GM12878 (cell line): ENCODE results near the gene EIF2S2. TPM values are rescaled to one million over a fixed set of nuclear protein-coding genes. Genes with fewer than 3 reads are reported as not detected.

Source experiments
- ATAC-seq: fragments of 200-7000 bp; cut with Tn5 transposase; 3 replicates; pipeline ENCODE4 v1.9.1; 2020; ENCODE audit warnings: mild to moderate bottlenecking, moderate library complexity
- BruUV-seq: library from RNA; stranded (reverse); fragments of 400-500 nt; replicated peaks from 2 replicates; lab custom pipeline; 2021; lab: Mats Ljungman, UMichigan
- CTCF ChIA-PET: fragments of 300-600 bp; sonication (Branson Sonifier 250); formaldehyde crosslinking; extraction: SDS; loops from one replicate; lab custom pipeline; 2021; ENCODE audit warnings: inconsistent platforms; lab: Yijun Ruan, JAX
- POLR2A ChIA-PET: fragments of 350-600 bp; formaldehyde crosslinking; extraction: SDS; loops from one replicate; lab custom pipeline; 2021; ENCODE audit warnings: inconsistent platforms; lab: Charles Lee
- RAD21 ChIA-PET: fragments of 300-600 bp; sonication (Branson Sonifier 250); formaldehyde crosslinking; loops from one replicate; lab custom pipeline; 2023; ENCODE audit warnings: antibody characterized with exemption; ENCODE audit not compliant: unreplicated experiment; lab: Charles Lee
- SMC1A ChIA-PET: fragments of 300-600 bp; sonication (Branson Sonifier 250); formaldehyde crosslinking; loops from one replicate; lab custom pipeline; 2023; ENCODE audit not compliant: unreplicated experiment, uncharacterized antibody; lab: Charles Lee
- DNase-seq: peaks from one replicate; pipeline ENCODE4 v3.0.0-alpha.2; 2011; ENCODE audit warnings: low read depth, low spot score
- FAIRE-seq: peaks from 3 replicates; lab custom pipeline; 2011; peaks lifted over from hg19 to GRCh38; lab: Jason Lieb, UNC
- H2AFZ ChIP-seq: 2 replicates; pipeline ENCODE4 v1.6.0; 2011; ENCODE audit warnings: low read depth, low read length, control low read depth; ENCODE audit not compliant: control insufficient read depth
- H3K27ac ChIP-seq: 2 replicates; pipeline ENCODE4 v1.5.1; 2011; ENCODE audit warnings: control low read depth; ENCODE audit not compliant: control insufficient read depth, insufficient read depth
- H3K27me3 ChIP-seq, 2 experiments: replicated peaks in 1 of 2; 2 replicates each; pipeline versions ENCODE4 v1.6.0 to v1.6.1; 2011; ENCODE audit warnings: low read length in 1 of 2; ENCODE audit not compliant: control insufficient read depth in 2 of 2, insufficient read depth in 2 of 2
- H3K36me3 ChIP-seq, 2 experiments: 2 replicates each; pipeline ENCODE4 v1.5.1; 2011; ENCODE audit warnings: low read length in 1 of 2; ENCODE audit not compliant: control insufficient read depth in 2 of 2, insufficient read depth in 2 of 2
- H3K4me1 ChIP-seq: 2 replicates; pipeline ENCODE4 v1.6.1; 2011; ENCODE audit warnings: mild to moderate bottlenecking, low read length, moderate library complexity, mixed read lengths; ENCODE audit not compliant: control insufficient read depth, insufficient read depth
- H3K4me2 ChIP-seq: 2 replicates; pipeline ENCODE4 v1.6.0; 2011; ENCODE audit warnings: control low read depth; ENCODE audit not compliant: control insufficient read depth, insufficient read depth
- H3K4me3 ChIP-seq: fragments of 200-600 bp; sonication (generic); 2 replicates; pipeline ENCODE4 v1.5.1; 2016
- H3K79me2 ChIP-seq: 2 replicates; pipeline ENCODE4 v1.6.0; 2011; ENCODE audit warnings: low read length; ENCODE audit not compliant: control insufficient read depth, insufficient read depth
- H3K9ac ChIP-seq: 2 replicates; pipeline ENCODE4 v1.8.0; 2011; ENCODE audit warnings: low read length, control low read depth, mixed read lengths; ENCODE audit not compliant: control insufficient read depth, insufficient read depth
- H3K9me3 ChIP-seq: replicated peaks from 3 replicates; pipeline ENCODE4 v1.5.1; 2011; ENCODE audit warnings: mild to moderate bottlenecking, low read length; ENCODE audit not compliant: control insufficient read depth, insufficient read depth
- H4K20me1 ChIP-seq: 2 replicates; pipeline ENCODE4 v1.6.0; 2011; ENCODE audit not compliant: control insufficient read depth, insufficient read depth
- CEBPB ChIP-seq, 2 experiments: fragments of 150-350 bp in 1 of 2; IDR thresholded peaks; 2 replicates each; pipeline ENCODE4 v1.6.1; 2012 to 2014; ENCODE audit warnings: low read depth in 2 of 2, low read length in 2 of 2, borderline replicate concordance in 1 of 2, inconsistent platforms in 1 of 2
- KDM1A ChIP-seq: fragments of 200-600 bp; sonication (generic); IDR thresholded peaks from 2 replicates; pipeline ENCODE4 v1.6.1; 2016; ENCODE audit warnings: borderline replicate concordance
- NFYB ChIP-seq: IDR thresholded peaks from 2 replicates; pipeline ENCODE4 v1.6.1; 2011; ENCODE audit warnings: low read depth, mild to moderate bottlenecking, low read length, improper control_type of control experiment, moderate library complexity; ENCODE audit not compliant: insufficient read depth
- NKRF ChIP-seq: fragments of 450-650 bp; conservative IDR thresholded peaks from 2 replicates; pipeline ENCODE4 v1.6.1; 2017; ENCODE audit warnings: mild to moderate bottlenecking, moderate library complexity
- POLR2A ChIP-seq: IDR thresholded peaks from 2 replicates; pipeline ENCODE4 v1.6.1; 2011; ENCODE audit warnings: low read depth, mild to moderate bottlenecking, low read length
- POLR2AphosphoS5 ChIP-seq: IDR thresholded peaks from 2 replicates; pipeline ENCODE4 v1.6.1; 2011; ENCODE audit warnings: mild to moderate bottlenecking, low read length, inconsistent platforms
- RUNX3 ChIP-seq: IDR thresholded peaks from 2 replicates; pipeline ENCODE4 v1.6.1; 2012; ENCODE audit warnings: low read length, inconsistent platforms
- USF1 ChIP-seq: IDR thresholded peaks from 2 replicates; pipeline ENCODE4 v1.6.1; 2011; ENCODE audit warnings: borderline replicate concordance, low read depth, mild to moderate bottlenecking, moderate library complexity, mixed read lengths, low read length; ENCODE audit not compliant: insufficient read depth; ENCODE audit errors: extremely low read length
- ZNF207 ChIP-seq: fragments of 450-650 bp; IDR thresholded peaks from 2 replicates; pipeline ENCODE4 v1.6.1; 2014; ENCODE audit warnings: antibody characterized with exemption, mild to moderate bottlenecking, borderline replicate concordance
- ZSCAN29 ChIP-seq: fragments of 450-650 bp; IDR thresholded peaks from 2 replicates; pipeline ENCODE4 v1.6.1; 2017; ENCODE audit warnings: mild to moderate bottlenecking, moderate library complexity
- WGBS: methylation state at CpG from one replicate; pipeline ENCODE4 v1.1.6; 2016; ENCODE audit warnings: low lambda C conversion rate; ENCODE audit not compliant: insufficient replicate concordance, insufficient coverage; ENCODE audit errors: missing lambda C conversion rate; 5-methylcytosine and 5-hydroxymethylcytosine counted together
- in situ Hi-C: fragments of 300-500 bp; cut with MboI; formaldehyde crosslinking; loops from 9 replicates; pipeline ENCODE4 v1.14.3; 2018; ENCODE audit warnings: mixed read lengths
- intact Hi-C: fragments of 100-400 bp; cut with micrococcal nuclease; formaldehyde crosslinking; loops from one replicate; pipeline ENCODE4 v1.14.2; 2022; ENCODE audit not compliant: unreplicated experiment
- polyA plus RNA-seq, 11 experiments: library from polyadenylated mRNA; depleted of rRNA in 4 of 11; unstranded in 6 of 11; stranded (reverse) in 5 of 11; fragments of >200 nt; fragmentation: Nextera tagmentation in 4 of 11; fragmentation: Illumina TruSeq in 1 of 11; extraction: Ambion mirVana in 4 of 11; extraction: Trizol in 1 of 11; gene quantifications; 1 replicate in 1 of 11; 2 replicates in 10 of 11; pipeline versions ENCODE4 v1.2.1 to v1.2.3, GENCODE V29; 2011 to 2016; ENCODE audit warnings: inconsistent platforms in 2 of 11, missing spikeins in 2 of 11, low read depth in 1 of 11
- total RNA-seq, 4 experiments: library from RNA; depleted of rRNA in 3 of 4; stranded (reverse); fragments of >200 nt in 3 of 4; fragmentation: Illumina TruSeq in 1 of 4; extraction: Trizol in 1 of 4; gene quantifications; 2 replicates each; pipeline versions ENCODE4 v1.2.1 to v1.2.3, GENCODE V29; 2013 to 2021
- TF ChIP-seq, protein P1 (sequence below): fragments of 450-650 bp; IDR thresholded peaks from 2 replicates; pipeline ENCODE4 v1.6.1; 2017; ENCODE audit warnings: mild to moderate bottlenecking, low read depth, inconsistent platforms; ENCODE audit not compliant: poor library complexity, severe bottlenecking

Gene EIF2S2
- total and polyA plus RNA-seq, 10 of the 15 experiments (the other 5 are each of a cell fraction or from before 2014, with no cell fraction given): 60.2 to 153 (median 84.3) TPM

DNA sequence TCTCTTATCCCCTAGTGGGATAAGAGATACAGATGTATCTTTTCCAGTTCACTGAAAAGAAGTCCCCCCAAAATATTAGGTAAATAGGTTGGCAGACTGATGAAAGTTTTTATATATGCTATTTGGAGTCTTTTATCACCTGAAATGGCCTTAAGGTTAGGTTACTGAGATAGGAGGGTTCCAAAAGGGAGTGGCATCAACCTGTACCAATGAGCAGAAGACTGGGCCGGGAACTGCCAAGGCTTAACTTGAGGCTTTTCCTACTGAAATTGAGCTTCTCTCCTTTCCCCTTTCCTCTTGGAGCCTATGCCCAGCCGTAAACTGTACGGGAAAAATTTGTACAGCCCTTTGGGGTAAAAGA is 42.0 kb downstream of the EIF2S2 start:
- ATAC-seq: no peak
- BruUV-seq: no TSS peak

More for the DNA sequence above, 42.0 kb downstream of the EIF2S2 start:
- no peak overlapping the region for H3K27ac ChIP-seq
- WGBS: 98% methylated on average over 3 of the region's 3 CpGs
- H2AFZ ChIP-seq: no peak overlapping the region
- no peak overlapping the region for H3K9ac ChIP-seq
- H3K9me3 ChIP-seq: no peaks in the 10 kb centered on the region
- ChIA-PET SMC1A (interaction anchor here (0.9 to 3.2 kb wide), 6 partner anchors 9 to 233 kb away, joined by 3 to 17 read pairs (median 4); no protein-coding TSS in a partner anchor), POLR2A (interaction anchor here (1.4 kb wide), 1 partner anchor 42 kb away, joined by 3 read pairs; the partner anchor contains the start of gene EIF2S2), RAD21 (interaction anchor here (1.1 to 2.5 kb wide), 2 partner anchors 137 to 207 kb away, joined by 3 to 7 read pairs; no protein-coding TSS in a partner anchor), CTCF (interaction anchor here (0.9 to 4.0 kb wide), 13 partner anchors 11 to 251 kb away, joined by 3 to 30 read pairs (median 5); no protein-coding TSS in a partner anchor)
- in situ Hi-C loops: no loop called here
- H3K4me3 ChIP-seq: no peak overlapping the region
- FAIRE-seq (no peak), DNase-seq (no peak)
- intact Hi-C loops: loop anchor here (5.0 kb wide), 1 partner anchor 138 kb away; no protein-coding TSS in a partner anchor
- peaks cover 6% of the 10 kb centered on the region for H3K79me2 ChIP-seq
- H4K20me1 ChIP-seq: no peaks in the 10 kb centered on the region; the same call in 1 of the 2 replicates
- H3K36me3 ChIP-seq: peaks cover 16 to 19% of the 10 kb centered on the region in 2 experiments
- no peaks in the 10 kb centered on the region for H3K4me1 ChIP-seq
- no peak overlapping the region for H3K4me2 ChIP-seq
- TF ChIP-seq KDM1A (no peak), NFYB (no peak), NKRF (no peak), RUNX3 (no peak), ZSCAN29 (no peak), POLR2AphosphoS5 (no peak), POLR2A (no peak), ZNF207 (no peak), CEBPB (IDR thresholded peaks at IDR 0.05; ENCODE audit: borderline replicate concordance in 1 of 2, low read depth in 2 of 2, low read length in 2 of 2) (no peak), USF1 (no peak)
- TF ChIP-seq, protein P1, sequence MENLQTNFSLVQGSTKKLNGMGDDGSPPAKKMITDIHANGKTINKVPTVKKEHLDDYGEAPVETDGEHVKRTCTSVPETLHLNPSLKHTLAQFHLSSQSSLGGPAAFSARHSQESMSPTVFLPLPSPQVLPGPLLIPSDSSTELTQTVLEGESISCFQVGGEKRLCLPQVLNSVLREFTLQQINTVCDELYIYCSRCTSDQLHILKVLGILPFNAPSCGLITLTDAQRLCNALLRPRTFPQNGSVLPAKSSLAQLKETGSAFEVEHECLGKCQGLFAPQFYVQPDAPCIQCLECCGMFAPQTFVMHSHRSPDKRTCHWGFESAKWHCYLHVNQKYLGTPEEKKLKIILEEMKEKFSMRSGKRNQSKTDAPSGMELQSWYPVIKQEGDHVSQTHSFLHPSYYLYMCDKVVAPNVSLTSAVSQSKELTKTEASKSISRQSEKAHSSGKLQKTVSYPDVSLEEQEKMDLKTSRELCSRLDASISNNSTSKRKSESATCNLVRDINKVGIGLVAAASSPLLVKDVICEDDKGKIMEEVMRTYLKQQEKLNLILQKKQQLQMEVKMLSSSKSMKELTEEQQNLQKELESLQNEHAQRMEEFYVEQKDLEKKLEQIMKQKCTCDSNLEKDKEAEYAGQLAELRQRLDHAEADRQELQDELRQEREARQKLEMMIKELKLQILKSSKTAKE: no peak
- no peaks in the 10 kb centered on the region for H3K27me3 ChIP-seq
